Measurements from ENCODE around the gene TSNAX.

- no peak for TF ChIP-seq CTBP2 (IDR thresholded peaks at IDR 0.05; ENCODE audit: borderline replicate concordance, insufficient read depth, insufficient read length, low read length)
- no peak for TF ChIP-seq CTCF (IDR thresholded peaks at IDR 0.05; ENCODE audit: control extremely low read depth in 1 of 3, insufficient read depth in 1 of 3, low read depth in 1 of 3, low read length in 3 of 3)
- TF ChIP-seq JUN (IDR thresholded peaks at IDR 0.05; ENCODE audit: low read depth, low read length), result no peak
- TF ChIP-seq CREB1 (IDR thresholded peaks at IDR 0.05), result no peak
- no peak for TF ChIP-seq MAX (IDR thresholded peaks at IDR 0.05)
- TF ChIP-seq EP300 (IDR thresholded peaks at IDR 0.05; ENCODE audit: borderline replicate concordance in 1 of 2, low read depth in 2 of 2, low read length in 2 of 2), result no peak
- no peak for TF ChIP-seq SUZ12 (IDR thresholded peaks at IDR 0.05; ENCODE audit: low read length)
- TF ChIP-seq POLR2A (IDR thresholded peaks at IDR 0.05; ENCODE audit: control extremely low read depth in 1 of 2, low read depth in 2 of 2, low read length in 2 of 2), result no peak
- TF ChIP-seq TAF1 (IDR thresholded peaks at IDR 0.05; ENCODE audit: low read depth, low read length), result no peak
- TF ChIP-seq ATF3 (IDR thresholded peaks at IDR 0.05; ENCODE audit: insufficient read depth, low read depth, low read length), result no peak
- TF ChIP-seq EZH2 (IDR thresholded peaks at IDR 0.05; ENCODE audit: low read depth, low read length, severe bottlenecking), result no peak
- TF ChIP-seq PHF8 (conservative IDR thresholded peaks at IDR 0.05; ENCODE audit: low read depth, low read length), result no peak
These were observed 43.3 kb upstream of the TSNAX start for GRCh38 chr1:231485029-231485784.
